CD1c-positive myeloid dendritic cell (primary cell): ENCODE results near the gene PLD4.

Experiments used
- DNase-seq: peaks from one replicate; pipeline ENCODE4 v3.0.0-alpha.2; 2016; ENCODE audit errors: extremely low spot score

Gene PLD4

GRCh38 chr14:104975481-104976197, 51.0 kb downstream of the PLD4 start:
- no peak for DNase-seq

- peak; percentile 91 for DNase-seq
Measured at GRCh38 chr14:104976198-104977007, 51.7 kb downstream of the PLD4 start.

- DNase-seq = no peak
Measured at GRCh38 chr14:104977008-104977680, 52.5 kb downstream of the PLD4 start.

GRCh38 chr14:104977681-104978653, 53.3 kb downstream of the PLD4 start, which contains the start of gene AHNAK2:
AHNAK2 (minus strand) TSS chr14:104978374; CDS start chr14:104978237, 137 bp downstream.
- peak; percentile 72 for DNase-seq

- DNase-seq = no peak
Measured at GRCh38 chr14:104978746-104979691, 54.3 kb downstream of the PLD4 start.

GRCh38 chr14:104979758-104980610, 55.3 kb downstream of the PLD4 start:
- DNase-seq = no peak

- no peak for DNase-seq
Measured at GRCh38 chr14:104980611-104981531, 56.2 kb downstream of the PLD4 start.

- no peak for DNase-seq
Measured at GRCh38 chr14:104981699-104982541, 57.2 kb downstream of the PLD4 start.

GRCh38 chr14:104982548-104983230, 58.0 kb downstream of the PLD4 start:
- peak; percentile 19 for DNase-seq
